HG03097 (cell line): ENCODE data around the gene RESP18.

Experiments
- ATAC-seq: cut with Tn5 transposase; IDR thresholded peaks from one replicate; pipeline ENCODE4 v1.9.1; 2021; ENCODE audit not compliant: unreplicated experiment, low FRiP score

Gene RESP18

GRCh38 chr2:219332542-219332941 is at the start of gene RESP18:
TSS of gene RESP18 (minus strand) at chr2:219332744.
- ATAC-seq = no peak

- ATAC-seq = no peak
Measured at GRCh38 chr2:219381448-219381847, 48.9 kb upstream of the RESP18 start.

- no peak for ATAC-seq
Measured at GRCh38 chr2:219380926-219381325, 48.4 kb upstream of the RESP18 start.

GRCh38 chr2:219378163-219378851 is 45.8 kb upstream of the RESP18 start:
- no peak for ATAC-seq

- no peak for ATAC-seq
Measured at GRCh38 chr2:219369447-219369861, 36.9 kb upstream of the RESP18 start.

- no peak for ATAC-seq
Measured at GRCh38 chr2:219368690-219369191, 36.2 kb upstream of the RESP18 start.

- ATAC-seq = no peak
Measured at GRCh38 chr2:219362524-219363164, 30.1 kb upstream of the RESP18 start.

- ATAC-seq = no peak
Measured at GRCh38 chr2:219362072-219362471, 29.5 kb upstream of the RESP18 start.

GRCh38 chr2:219358170-219359075 is 25.9 kb upstream of the RESP18 start:
- no peak for ATAC-seq

GRCh38 chr2:219356834-219357233 is 24.3 kb upstream of the RESP18 start:
- ATAC-seq = no peak

GRCh38 chr2:219354582-219354981 is 22.0 kb upstream of the RESP18 start:
- ATAC-seq = no peak

- ATAC-seq = no peak
Measured at GRCh38 chr2:219353129-219353528, 20.6 kb upstream of the RESP18 start.

- ATAC-seq = no peak
Measured at GRCh38 chr2:219352448-219353023, 20.0 kb upstream of the RESP18 start.

- no peak for ATAC-seq
Measured at GRCh38 chr2:219350710-219351221, 18.2 kb upstream of the RESP18 start.

GRCh38 chr2:219350215-219350614 is 17.7 kb upstream of the RESP18 start:
- no peak for ATAC-seq

- ATAC-seq = no peak
Measured at GRCh38 chr2:219344751-219345430, 12.3 kb upstream of the RESP18 start.

- ATAC-seq = no peak
Measured at GRCh38 chr2:219335373-219335786, 2.8 kb upstream of the RESP18 start.

- ATAC-seq = no peak
Measured at GRCh38 chr2:219334076-219334475, 1.5 kb upstream of the RESP18 start.

GRCh38 chr2:219331560-219332213 is 857 bp downstream of the RESP18 start:
- no peak for ATAC-seq
